ENCODE measurements around the gene RNU7-1.

Gene RNU7-1

GRCh38 chr12:6981152-6982052 lies 37.8 kb downstream of the RNU7-1 start:
- TF ChIP-seq, protein P1, sequence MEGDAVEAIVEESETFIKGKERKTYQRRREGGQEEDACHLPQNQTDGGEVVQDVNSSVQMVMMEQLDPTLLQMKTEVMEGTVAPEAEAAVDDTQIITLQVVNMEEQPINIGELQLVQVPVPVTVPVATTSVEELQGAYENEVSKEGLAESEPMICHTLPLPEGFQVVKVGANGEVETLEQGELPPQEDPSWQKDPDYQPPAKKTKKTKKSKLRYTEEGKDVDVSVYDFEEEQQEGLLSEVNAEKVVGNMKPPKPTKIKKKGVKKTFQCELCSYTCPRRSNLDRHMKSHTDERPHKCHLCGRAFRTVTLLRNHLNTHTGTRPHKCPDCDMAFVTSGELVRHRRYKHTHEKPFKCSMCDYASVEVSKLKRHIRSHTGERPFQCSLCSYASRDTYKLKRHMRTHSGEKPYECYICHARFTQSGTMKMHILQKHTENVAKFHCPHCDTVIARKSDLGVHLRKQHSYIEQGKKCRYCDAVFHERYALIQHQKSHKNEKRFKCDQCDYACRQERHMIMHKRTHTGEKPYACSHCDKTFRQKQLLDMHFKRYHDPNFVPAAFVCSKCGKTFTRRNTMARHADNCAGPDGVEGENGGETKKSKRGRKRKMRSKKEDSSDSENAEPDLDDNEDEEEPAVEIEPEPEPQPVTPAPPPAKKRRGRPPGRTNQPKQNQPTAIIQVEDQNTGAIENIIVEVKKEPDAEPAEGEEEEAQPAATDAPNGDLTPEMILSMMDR (conservative IDR thresholded peaks at IDR 0.05), result no peak
- no peak overlapping the region for H3K27ac ChIP-seq

- TF ChIP-seq, protein P1 (conservative IDR thresholded peaks at IDR 0.05), result no peak
- no peak overlapping the region for H3K27ac ChIP-seq
Measured at GRCh38 chr12:6982532-6982931, 38.9 kb downstream of the RNU7-1 start.

DNA sequence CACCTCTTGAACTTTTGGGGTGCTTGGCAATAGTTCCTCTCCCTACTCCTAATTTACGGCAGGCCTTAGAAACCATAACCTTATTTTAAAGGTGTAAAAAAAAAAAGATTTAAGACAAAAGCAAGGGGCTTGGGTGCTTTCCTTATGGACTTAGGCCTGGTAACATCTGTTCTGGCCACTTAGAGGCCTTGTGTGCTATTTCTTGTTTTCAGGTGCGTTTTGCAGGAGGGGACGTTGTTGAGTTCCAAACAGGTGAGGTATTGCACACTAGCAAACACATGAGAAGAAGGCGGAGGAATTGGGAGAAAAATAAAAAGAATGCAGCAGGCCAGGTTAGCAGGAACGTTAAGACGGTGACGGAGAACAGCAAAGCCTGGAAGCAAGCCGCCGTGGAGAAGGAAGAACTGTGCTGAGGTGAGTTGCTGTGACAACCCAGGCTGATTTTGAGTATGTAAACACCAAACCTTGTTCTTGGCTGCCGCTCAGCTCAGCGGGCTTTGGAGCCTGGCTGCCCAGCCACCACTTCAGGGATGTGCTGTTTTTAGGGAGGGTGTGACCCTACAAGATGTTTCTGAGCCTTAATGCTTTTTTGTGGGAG lies 44.4 kb downstream of the RNU7-1 start:
- H3K27ac ChIP-seq, result peak overlapping the region; percentile 100
- TF ChIP-seq, protein P1 (conservative IDR thresholded peaks at IDR 0.05), result no peak
